ENCODE data around the gene HEYL. TPM values are rescaled to one million over a fixed set of nuclear protein-coding genes. Genes with fewer than 3 reads are reported as not detected.
"Not testable (repeated sequence)": the region's sequence is repeated elsewhere in the genome, so short reads cannot be mapped to it uniquely, and the experiment has no call there.

HEYL gene
- total RNA-seq, 1 experiment from 2014 or later, result 8.8 TPM

DNA sequence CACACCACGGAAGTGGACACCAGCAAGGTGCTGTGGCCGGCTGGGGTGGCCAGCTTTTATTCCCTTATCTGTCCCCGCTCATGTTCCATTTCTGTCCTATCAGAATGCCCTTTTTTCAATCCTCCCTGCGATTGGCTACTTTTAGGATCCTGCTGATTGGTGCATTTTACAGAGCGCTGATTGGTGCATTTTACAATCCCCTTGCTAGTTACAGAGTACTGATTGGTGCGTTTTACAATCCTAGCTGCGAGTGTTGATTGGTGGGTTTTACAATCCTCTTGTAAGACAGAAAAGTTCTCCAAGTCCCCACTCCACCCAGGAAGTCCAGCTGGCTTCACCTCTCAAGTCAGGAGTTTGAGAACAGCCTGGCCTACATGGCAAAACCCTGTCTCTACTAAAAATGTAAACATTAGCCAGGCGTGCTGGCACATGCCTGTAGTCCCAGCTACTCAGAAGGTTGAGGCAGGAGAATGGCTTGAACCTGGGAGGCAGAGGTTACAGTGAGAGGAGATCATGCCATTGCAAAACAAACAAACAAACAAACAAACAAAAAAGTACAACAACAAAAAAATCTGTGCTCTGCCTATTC, 37.7 kb downstream of the HEYL start:
- H3K4me3 ChIP-seq (replicated peaks in 1 of 2; ENCODE audit: low read depth in 1 of 2, low read length in 2 of 2); H3K9me3 ChIP-seq (ENCODE audit: control insufficient read depth in 1 of 2, insufficient read depth in 1 of 2, low read depth in 1 of 2, low read length in 2 of 2); H3K9ac ChIP-seq (ENCODE audit: low read length); CTCF ChIA-PET; RAD21 ChIA-PET (ENCODE audit: low non-redundant PET in 1 of 2, low total read pairs in 2 of 2, uncharacterized antibody in 2 of 2, unreplicated experiment in 2 of 2); ATAC-seq; H4K20me1 ChIP-seq (ENCODE audit: insufficient read depth); BruUV-seq (replicated peaks); H3K79me2 ChIP-seq (ENCODE audit: insufficient read depth, low read length); H3K27ac ChIP-seq (ENCODE audit: low read depth, low read length); H3K27me3 ChIP-seq (ENCODE audit: insufficient read depth, low read length); H3K9me2 ChIP-seq (ENCODE audit: insufficient read depth); H2AFZ ChIP-seq (ENCODE audit: low read depth, low read length, poor library complexity, severe bottlenecking); DNase-seq (ENCODE audit: low read depth, low spot score); H3K36me3 ChIP-seq (ENCODE audit: control insufficient read depth in 1 of 2, insufficient read depth in 2 of 2, low read length in 2 of 2); H3K4me1 ChIP-seq (ENCODE audit: control insufficient read depth in 1 of 2, insufficient read depth in 2 of 2, low read length in 2 of 2); H3K4me2 ChIP-seq (ENCODE audit: low read length): not testable (repeated sequence)
- POLR2A ChIA-PET, result interaction anchor here (1.0 kb wide), 1 partner anchor 25 kb away, joined by 3 read pairs; no protein-coding TSS in a partner anchor
- intact Hi-C loops (cut with micrococcal nuclease), result loop anchor here (10.0 kb wide), 1 partner anchor 193 kb away; no protein-coding TSS in a partner anchor

DNA sequence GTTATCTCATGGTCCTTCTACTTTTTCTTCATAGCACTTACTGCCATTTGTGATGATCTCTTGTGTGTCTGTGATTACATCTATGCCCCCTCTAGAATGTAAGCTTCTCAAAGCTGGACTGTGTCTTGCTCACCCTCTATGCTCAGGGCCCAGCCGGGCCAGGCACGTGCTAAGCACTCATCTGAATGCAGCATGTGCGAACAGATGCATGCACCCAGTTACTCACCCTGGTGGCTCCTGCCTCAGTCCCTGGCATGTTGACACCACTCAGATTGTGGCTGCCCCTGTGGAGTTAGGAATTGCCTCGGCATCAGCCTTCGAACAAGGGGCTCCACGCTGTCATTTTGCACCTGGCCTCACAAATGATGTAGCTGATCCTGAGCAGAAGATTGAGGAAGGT, 43.3 kb downstream of the HEYL start:
- POLR2A ChIA-PET, result no interaction called here
- RAD21 ChIA-PET (ENCODE audit: low non-redundant PET in 1 of 2, low total read pairs in 2 of 2, uncharacterized antibody in 2 of 2, unreplicated experiment in 2 of 2), result no interaction called here
- H3K79me2 ChIP-seq (ENCODE audit: insufficient read depth, low read length), result no peaks in the 10 kb centered on the region
- H3K9me3 ChIP-seq (ENCODE audit: control insufficient read depth in 1 of 2, insufficient read depth in 1 of 2, low read depth in 1 of 2, low read length in 2 of 2), result no peaks in the 10 kb centered on the region
- no peaks in the 10 kb centered on the region for H3K36me3 ChIP-seq (ENCODE audit: control insufficient read depth in 1 of 2, insufficient read depth in 2 of 2, low read length in 2 of 2)
- H3K9ac ChIP-seq (ENCODE audit: low read length), result no peak overlapping the region
- no peak for DNase-seq (ENCODE audit: low read depth, low spot score)
- H3K27ac ChIP-seq (ENCODE audit: low read depth, low read length), result no peak overlapping the region
- intact Hi-C loops (cut with micrococcal nuclease), result no loop called here
- CTCF ChIA-PET, result no interaction called here
- no peaks in the 10 kb centered on the region for H4K20me1 ChIP-seq (ENCODE audit: insufficient read depth)
- H2AFZ ChIP-seq (ENCODE audit: low read depth, low read length, poor library complexity, severe bottlenecking), result no peak overlapping the region
- no peak for ATAC-seq
- H3K27me3 ChIP-seq (ENCODE audit: insufficient read depth, low read length), result 0 out of 2 replicates have a peak, but pooled peaks cover 4% of the 10 kb centered on the region
- no peak overlapping the region for H3K4me3 ChIP-seq (replicated peaks in 1 of 2; ENCODE audit: low read depth in 1 of 2, low read length in 2 of 2)
- no peak overlapping the region for H3K4me2 ChIP-seq (ENCODE audit: low read length)
- TF ChIP-seq JUND (IDR thresholded peaks at IDR 0.05) (no peak), ZFX (IDR thresholded peaks at IDR 0.05) (no peak), ELF1 (IDR thresholded peaks at IDR 0.05; ENCODE audit: borderline replicate concordance, low read depth) (no peak), CEBPB (IDR thresholded peaks at IDR 0.05; ENCODE audit: low read depth) (no peak), YY1 (IDR thresholded peaks at IDR 0.05; ENCODE audit: extremely low read depth, insufficient replicate concordance, low read depth, low read length) (no peak), SRF (IDR thresholded peaks at IDR 0.05; ENCODE audit: low read depth) (no peak), SP1 (IDR thresholded peaks at IDR 0.05; ENCODE audit: low read depth) (no peak), SIN3A (IDR thresholded peaks at IDR 0.05; ENCODE audit: low read depth) (no peak), RAD21 (IDR thresholded peaks at IDR 0.05; ENCODE audit: low read depth) (no peak)
- TF ChIP-seq, protein P1, sequence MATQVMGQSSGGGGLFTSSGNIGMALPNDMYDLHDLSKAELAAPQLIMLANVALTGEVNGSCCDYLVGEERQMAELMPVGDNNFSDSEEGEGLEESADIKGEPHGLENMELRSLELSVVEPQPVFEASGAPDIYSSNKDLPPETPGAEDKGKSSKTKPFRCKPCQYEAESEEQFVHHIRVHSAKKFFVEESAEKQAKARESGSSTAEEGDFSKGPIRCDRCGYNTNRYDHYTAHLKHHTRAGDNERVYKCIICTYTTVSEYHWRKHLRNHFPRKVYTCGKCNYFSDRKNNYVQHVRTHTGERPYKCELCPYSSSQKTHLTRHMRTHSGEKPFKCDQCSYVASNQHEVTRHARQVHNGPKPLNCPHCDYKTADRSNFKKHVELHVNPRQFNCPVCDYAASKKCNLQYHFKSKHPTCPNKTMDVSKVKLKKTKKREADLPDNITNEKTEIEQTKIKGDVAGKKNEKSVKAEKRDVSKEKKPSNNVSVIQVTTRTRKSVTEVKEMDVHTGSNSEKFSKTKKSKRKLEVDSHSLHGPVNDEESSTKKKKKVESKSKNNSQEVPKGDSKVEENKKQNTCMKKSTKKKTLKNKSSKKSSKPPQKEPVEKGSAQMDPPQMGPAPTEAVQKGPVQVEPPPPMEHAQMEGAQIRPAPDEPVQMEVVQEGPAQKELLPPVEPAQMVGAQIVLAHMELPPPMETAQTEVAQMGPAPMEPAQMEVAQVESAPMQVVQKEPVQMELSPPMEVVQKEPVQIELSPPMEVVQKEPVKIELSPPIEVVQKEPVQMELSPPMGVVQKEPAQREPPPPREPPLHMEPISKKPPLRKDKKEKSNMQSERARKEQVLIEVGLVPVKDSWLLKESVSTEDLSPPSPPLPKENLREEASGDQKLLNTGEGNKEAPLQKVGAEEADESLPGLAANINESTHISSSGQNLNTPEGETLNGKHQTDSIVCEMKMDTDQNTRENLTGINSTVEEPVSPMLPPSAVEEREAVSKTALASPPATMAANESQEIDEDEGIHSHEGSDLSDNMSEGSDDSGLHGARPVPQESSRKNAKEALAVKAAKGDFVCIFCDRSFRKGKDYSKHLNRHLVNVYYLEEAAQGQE (IDR thresholded peaks at IDR 0.05; ENCODE audit: low read depth), result no peak
- TF ChIP-seq, protein P2, sequence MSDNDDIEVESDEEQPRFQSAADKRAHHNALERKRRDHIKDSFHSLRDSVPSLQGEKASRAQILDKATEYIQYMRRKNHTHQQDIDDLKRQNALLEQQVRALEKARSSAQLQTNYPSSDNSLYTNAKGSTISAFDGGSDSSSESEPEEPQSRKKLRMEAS (IDR thresholded peaks at IDR 0.05), result no peak
- TF ChIP-seq, protein P3, sequence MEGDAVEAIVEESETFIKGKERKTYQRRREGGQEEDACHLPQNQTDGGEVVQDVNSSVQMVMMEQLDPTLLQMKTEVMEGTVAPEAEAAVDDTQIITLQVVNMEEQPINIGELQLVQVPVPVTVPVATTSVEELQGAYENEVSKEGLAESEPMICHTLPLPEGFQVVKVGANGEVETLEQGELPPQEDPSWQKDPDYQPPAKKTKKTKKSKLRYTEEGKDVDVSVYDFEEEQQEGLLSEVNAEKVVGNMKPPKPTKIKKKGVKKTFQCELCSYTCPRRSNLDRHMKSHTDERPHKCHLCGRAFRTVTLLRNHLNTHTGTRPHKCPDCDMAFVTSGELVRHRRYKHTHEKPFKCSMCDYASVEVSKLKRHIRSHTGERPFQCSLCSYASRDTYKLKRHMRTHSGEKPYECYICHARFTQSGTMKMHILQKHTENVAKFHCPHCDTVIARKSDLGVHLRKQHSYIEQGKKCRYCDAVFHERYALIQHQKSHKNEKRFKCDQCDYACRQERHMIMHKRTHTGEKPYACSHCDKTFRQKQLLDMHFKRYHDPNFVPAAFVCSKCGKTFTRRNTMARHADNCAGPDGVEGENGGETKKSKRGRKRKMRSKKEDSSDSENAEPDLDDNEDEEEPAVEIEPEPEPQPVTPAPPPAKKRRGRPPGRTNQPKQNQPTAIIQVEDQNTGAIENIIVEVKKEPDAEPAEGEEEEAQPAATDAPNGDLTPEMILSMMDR (IDR thresholded peaks at IDR 0.05 in 2 of 3, conservative IDR thresholded peaks at IDR 0.05 in 1 of 3; ENCODE audit: borderline replicate concordance in 1 of 3, insufficient read depth in 1 of 3, low read depth in 2 of 3, low read length in 2 of 3), result no peak
- TF ChIP-seq, protein P4, sequence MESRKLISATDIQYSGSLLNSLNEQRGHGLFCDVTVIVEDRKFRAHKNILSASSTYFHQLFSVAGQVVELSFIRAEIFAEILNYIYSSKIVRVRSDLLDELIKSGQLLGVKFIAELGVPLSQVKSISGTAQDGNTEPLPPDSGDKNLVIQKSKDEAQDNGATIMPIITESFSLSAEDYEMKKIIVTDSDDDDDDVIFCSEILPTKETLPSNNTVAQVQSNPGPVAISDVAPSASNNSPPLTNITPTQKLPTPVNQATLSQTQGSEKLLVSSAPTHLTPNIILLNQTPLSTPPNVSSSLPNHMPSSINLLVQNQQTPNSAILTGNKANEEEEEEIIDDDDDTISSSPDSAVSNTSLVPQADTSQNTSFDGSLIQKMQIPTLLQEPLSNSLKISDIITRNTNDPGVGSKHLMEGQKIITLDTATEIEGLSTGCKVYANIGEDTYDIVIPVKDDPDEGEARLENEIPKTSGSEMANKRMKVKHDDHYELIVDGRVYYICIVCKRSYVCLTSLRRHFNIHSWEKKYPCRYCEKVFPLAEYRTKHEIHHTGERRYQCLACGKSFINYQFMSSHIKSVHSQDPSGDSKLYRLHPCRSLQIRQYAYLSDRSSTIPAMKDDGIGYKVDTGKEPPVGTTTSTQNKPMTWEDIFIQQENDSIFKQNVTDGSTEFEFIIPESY (IDR thresholded peaks at IDR 0.05; ENCODE audit: extremely low read depth, insufficient replicate concordance, low read length), result no peak
- H3K4me1 ChIP-seq (ENCODE audit: control insufficient read depth in 1 of 2, insufficient read depth in 2 of 2, low read length in 2 of 2), result no peaks in the 10 kb centered on the region
- H3K9me2 ChIP-seq (ENCODE audit: insufficient read depth), result no peaks in the 10 kb centered on the region
- BruUV-seq (replicated peaks), result no TSS peak

Data from HCT116 (cell line).